Fibroblast of mammary gland (primary cell): ENCODE data around the gene MEGF6.

Experiments used
- DNase-seq: peaks from one replicate; pipeline ENCODE4 v3.0.0-alpha.2; 2010; ENCODE audit warnings: low read depth
- H3K4me3 ChIP-seq: 2 replicates; pipeline ENCODE4 v1.5.1; 2011; ENCODE audit warnings: low read depth, mild to moderate bottlenecking, low read length, moderate library complexity; ENCODE audit not compliant: control insufficient read depth
- TF ChIP-seq, protein P1 (sequence below): conservative IDR thresholded peaks from 2 replicates; pipeline ENCODE4 v1.5.1; 2011; ENCODE audit warnings: low read depth, low read length, inconsistent platforms; ENCODE audit not compliant: control insufficient read depth, insufficient read depth

The MEGF6 gene

GRCh38 chr1:3633344-3634058 lies 22.2 kb upstream of the MEGF6 start:
- no peak for DNase-seq
- no peak overlapping the region for H3K4me3 ChIP-seq
- TF ChIP-seq, protein P1, sequence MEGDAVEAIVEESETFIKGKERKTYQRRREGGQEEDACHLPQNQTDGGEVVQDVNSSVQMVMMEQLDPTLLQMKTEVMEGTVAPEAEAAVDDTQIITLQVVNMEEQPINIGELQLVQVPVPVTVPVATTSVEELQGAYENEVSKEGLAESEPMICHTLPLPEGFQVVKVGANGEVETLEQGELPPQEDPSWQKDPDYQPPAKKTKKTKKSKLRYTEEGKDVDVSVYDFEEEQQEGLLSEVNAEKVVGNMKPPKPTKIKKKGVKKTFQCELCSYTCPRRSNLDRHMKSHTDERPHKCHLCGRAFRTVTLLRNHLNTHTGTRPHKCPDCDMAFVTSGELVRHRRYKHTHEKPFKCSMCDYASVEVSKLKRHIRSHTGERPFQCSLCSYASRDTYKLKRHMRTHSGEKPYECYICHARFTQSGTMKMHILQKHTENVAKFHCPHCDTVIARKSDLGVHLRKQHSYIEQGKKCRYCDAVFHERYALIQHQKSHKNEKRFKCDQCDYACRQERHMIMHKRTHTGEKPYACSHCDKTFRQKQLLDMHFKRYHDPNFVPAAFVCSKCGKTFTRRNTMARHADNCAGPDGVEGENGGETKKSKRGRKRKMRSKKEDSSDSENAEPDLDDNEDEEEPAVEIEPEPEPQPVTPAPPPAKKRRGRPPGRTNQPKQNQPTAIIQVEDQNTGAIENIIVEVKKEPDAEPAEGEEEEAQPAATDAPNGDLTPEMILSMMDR, result no peak

DNA sequence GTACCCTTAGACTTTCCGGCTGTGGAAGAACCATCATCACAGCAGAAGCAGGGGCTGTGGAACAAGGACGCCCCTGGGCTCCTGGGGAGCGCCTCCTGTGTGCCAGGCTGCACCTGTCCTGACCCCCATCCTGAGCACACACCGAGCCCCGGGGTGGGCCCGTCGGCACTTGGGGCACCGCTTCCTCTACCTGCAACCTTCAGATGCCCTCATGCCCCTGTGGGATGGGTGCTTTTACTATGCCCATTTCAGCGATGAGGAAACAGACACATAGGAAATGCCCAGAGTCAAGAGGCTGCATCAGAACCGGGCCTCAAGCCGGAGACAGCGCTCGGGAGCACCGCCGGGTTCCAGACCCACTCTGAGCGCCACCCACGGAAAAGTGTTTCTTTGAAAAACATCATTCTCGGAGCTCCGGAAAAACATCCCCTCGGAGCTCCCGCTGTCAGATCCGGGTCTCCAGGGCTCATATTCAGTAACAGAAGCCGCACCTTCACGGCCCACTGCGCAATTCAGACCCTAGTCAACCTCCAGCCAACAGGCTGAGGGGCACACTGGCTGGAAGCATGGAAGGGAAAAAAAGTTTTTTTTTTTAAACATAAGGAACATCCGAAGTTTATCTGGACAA lies 21.5 kb upstream of the MEGF6 start:
- H3K4me3 ChIP-seq, result no peak overlapping the region
- DNase-seq, result no peak
- TF ChIP-seq, protein P1, result no peak

- DNase-seq, result no peak
- no peak overlapping the region for H3K4me3 ChIP-seq
- TF ChIP-seq, protein P1, result no peak
Observed at GRCh38 chr1:3632298-3632697, 21.0 kb upstream of the MEGF6 start.

DNA sequence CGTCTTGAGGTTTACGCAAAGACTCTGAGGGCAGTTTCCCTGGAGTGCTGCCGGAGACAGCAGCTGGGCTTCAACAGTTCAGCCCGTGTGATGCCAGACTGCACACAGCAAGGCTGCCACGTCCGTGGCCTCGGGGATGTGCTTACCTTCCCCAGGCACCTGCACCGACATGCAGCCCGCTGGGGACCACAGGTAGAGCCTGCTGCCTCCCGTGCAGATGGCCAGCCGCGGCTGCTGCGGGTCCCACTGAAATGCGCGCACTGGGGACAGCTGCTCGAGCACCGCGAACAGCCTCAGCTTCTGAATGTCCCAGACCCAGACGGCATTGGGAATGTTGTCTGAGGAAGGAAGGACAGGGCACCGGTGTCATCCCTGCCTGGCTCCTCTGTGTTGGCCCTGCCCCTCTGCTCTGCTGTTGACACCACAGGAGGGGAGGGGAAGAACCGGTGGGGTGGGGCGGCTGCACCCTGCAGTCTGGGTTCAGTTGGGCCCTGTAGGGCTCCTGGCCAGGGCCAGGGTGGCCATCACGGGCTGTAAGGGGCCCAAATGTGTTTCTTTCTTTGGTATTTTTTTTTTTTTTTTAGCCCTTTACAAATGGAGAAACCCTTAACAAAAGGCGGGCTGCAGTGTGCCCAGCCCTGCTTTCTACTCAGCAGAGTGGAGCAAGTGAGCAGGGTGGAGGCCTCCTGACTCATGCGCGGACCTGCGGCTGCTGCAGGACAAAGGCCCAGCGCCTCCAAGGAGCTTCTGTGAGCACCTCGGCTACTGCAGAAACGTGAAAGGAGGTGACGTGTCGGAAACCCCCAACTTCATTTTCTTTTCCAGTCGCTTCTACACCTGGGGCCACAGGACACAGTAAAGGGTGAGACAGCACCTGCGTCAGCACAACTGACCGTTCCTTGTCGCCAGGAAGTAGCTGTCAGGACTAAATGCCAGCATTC lies 20.3 kb upstream of the MEGF6 start:
- H3K4me3 ChIP-seq, result no peak overlapping the region
- DNase-seq, result no peak
- TF ChIP-seq, protein P1, result no peak

GRCh38 chr1:3630914-3631313 lies 19.6 kb upstream of the MEGF6 start:
- no peak for DNase-seq
- TF ChIP-seq, protein P1, result no peak
- no peak overlapping the region for H3K4me3 ChIP-seq

- H3K4me3 ChIP-seq, result no peak overlapping the region
- no peak for DNase-seq
- TF ChIP-seq, protein P1, result no peak
Observed at GRCh38 chr1:3630161-3630611, 18.9 kb upstream of the MEGF6 start.
